ENCODE data around the gene RHD. TPM values are rescaled to one million over a fixed set of nuclear protein-coding genes. Genes with fewer than 3 reads are reported as not detected.

The RHD gene
- total and polyA plus RNA-seq, 2 experiments from 2014 or later = 0.21 to 0.26 TPM

- ATAC-seq = peak; percentile 82
- DNase-seq (ENCODE audit: low spot score) = peak; percentile 90
- Mint-ChIP-seq H3K4me3 (peak within 1 kb of the TSS; percentile 94), H3K27ac (peak within 1 kb of the TSS; percentile 93), H3K27me3 (ENCODE audit: insufficient read depth, low read depth, poor library complexity) (peaks cover 6% of the 10 kb centered on the region), H3K9me3 (no peaks in the 10 kb centered on the region), H3K4me1 (peaks cover 19% of the 10 kb centered on the region), H3K36me3 (ENCODE audit: low read depth) (peaks cover 9% of the 10 kb centered on the region)
- Histone ChIP-seq H3K4me1 (ENCODE audit: insufficient read depth) (peaks cover 10% of the 10 kb centered on the region), H3K36me3 (ENCODE audit: insufficient read depth) (no peaks in the 10 kb centered on the region), H4K20me1 (replicated peaks; ENCODE audit: insufficient read depth) (peaks cover 10% of the 10 kb centered on the region; the same call in 1 of the 2 replicates), H3K9me2 (ENCODE audit: insufficient read depth) (no peaks in the 10 kb centered on the region), H2AFZ (peak within 1 kb of the TSS; percentile 85; the same call in 1 of the 2 replicates), H3F3A (replicated peaks; ENCODE audit: low read depth) (peaks cover 3% of the 10 kb centered on the region), H3K27ac (ENCODE audit: low read depth) (peak within 1 kb of the TSS; percentile 98), H3K79me2 (replicated peaks; ENCODE audit: insufficient read depth) (peaks cover 46% of the 10 kb centered on the region), H3K4me2 (peak within 1 kb of the TSS; percentile 87), H3K27me3 (ENCODE audit: insufficient read depth) (no peaks in the 10 kb centered on the region), H3K4me3 (peak within 1 kb of the TSS; percentile 98)
- no peak for TF ChIP-seq ZNF462 (CRISPR knock-in tag; IDR thresholded peaks at IDR 0.05)
- TF ChIP-seq POLR2AphosphoS5 (IDR thresholded peaks at IDR 0.05; ENCODE audit: low read depth) = peak; percentile 83
- TF ChIP-seq, protein P1, sequence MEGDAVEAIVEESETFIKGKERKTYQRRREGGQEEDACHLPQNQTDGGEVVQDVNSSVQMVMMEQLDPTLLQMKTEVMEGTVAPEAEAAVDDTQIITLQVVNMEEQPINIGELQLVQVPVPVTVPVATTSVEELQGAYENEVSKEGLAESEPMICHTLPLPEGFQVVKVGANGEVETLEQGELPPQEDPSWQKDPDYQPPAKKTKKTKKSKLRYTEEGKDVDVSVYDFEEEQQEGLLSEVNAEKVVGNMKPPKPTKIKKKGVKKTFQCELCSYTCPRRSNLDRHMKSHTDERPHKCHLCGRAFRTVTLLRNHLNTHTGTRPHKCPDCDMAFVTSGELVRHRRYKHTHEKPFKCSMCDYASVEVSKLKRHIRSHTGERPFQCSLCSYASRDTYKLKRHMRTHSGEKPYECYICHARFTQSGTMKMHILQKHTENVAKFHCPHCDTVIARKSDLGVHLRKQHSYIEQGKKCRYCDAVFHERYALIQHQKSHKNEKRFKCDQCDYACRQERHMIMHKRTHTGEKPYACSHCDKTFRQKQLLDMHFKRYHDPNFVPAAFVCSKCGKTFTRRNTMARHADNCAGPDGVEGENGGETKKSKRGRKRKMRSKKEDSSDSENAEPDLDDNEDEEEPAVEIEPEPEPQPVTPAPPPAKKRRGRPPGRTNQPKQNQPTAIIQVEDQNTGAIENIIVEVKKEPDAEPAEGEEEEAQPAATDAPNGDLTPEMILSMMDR (conservative IDR thresholded peaks at IDR 0.05; ENCODE audit: low read depth in 2 of 2) = no peak
Observed at GRCh38 chr1:25338188-25338981, 66.1 kb downstream of the RHD start, which contains the start of gene TMEM50A. Gene TMEM50A, plus strand, starts transcription at chr1:25338334. Its CDS starts 2,153 bp downstream, at chr1:25340487.

Data from GM23338 (cell line).